Nephron (organoid): ENCODE data around the gene RAX2.
A peak's percentile ranks its signal among the peaks of the same experiment; 100 is the strongest.

Experiments used
- H3K27ac Mint-ChIP-seq, 3 experiments: 2 replicates each; pipeline ENCODE4 v1.8.0; 2020; ENCODE audit warnings: mixed read lengths in 3 of 3, mild to moderate bottlenecking in 2 of 3, moderate library complexity in 1 of 3
- H3K27me3 Mint-ChIP-seq: 2 replicates; pipeline ENCODE4 v1.8.0; 2021; ENCODE audit warnings: low read depth, mild to moderate bottlenecking, moderate library complexity, mixed read lengths
- H3K36me3 Mint-ChIP-seq: 2 replicates; pipeline ENCODE4 v1.8.0; 2020; ENCODE audit warnings: low read depth, mixed read lengths
- H3K4me1 Mint-ChIP-seq: 2 replicates; pipeline ENCODE4 v1.8.0; 2020; ENCODE audit warnings: mixed read lengths
- H3K4me3 Mint-ChIP-seq, 3 experiments: 2 replicates each; pipeline ENCODE4 v1.8.0; 2020; ENCODE audit warnings: mild to moderate bottlenecking in 3 of 3, mixed read lengths in 3 of 3, moderate library complexity in 2 of 3
- H3K9me3 Mint-ChIP-seq: 2 replicates; pipeline ENCODE4 v1.8.0; 2020; ENCODE audit warnings: mixed read lengths
- TF ChIP-seq, protein P1 (sequence below), 3 experiments: fragments of 200-600 bp; sonication (generic); IDR thresholded peaks; one replicate each; pipeline ENCODE4 v1.5.0; 2021; ENCODE audit warnings: antibody characterized with exemption in 3 of 3; ENCODE audit not compliant: unreplicated experiment in 3 of 3

The RAX2 gene

DNA sequence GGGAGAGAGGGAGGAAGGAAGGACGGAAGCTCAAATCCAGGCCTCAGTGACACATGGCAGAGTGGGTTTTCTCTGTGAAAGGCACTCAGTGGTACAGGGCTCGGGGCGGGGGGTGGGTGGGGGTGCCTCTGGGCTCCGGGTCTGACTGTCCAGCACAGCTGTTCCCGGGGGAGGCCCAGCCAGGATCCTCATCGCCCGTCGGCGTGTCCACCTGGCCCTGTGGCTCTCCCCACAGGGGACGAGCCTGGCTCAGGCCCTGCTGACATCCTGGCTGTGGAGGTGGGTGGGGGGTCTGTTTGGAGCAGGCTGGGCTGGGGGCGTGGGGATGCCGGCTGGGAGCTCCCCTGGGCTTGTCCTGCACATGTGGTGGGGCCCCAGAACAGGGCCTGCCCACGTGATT is 32.4 kb upstream of the RAX2 start:
- no peaks in the 10 kb centered on the region for H3K36me3 Mint-ChIP-seq
- H3K4me3 Mint-ChIP-seq = no peak overlapping the region
- no peaks in the 10 kb centered on the region for H3K4me1 Mint-ChIP-seq
- no peak overlapping the region for H3K27ac Mint-ChIP-seq
- TF ChIP-seq, protein P1, sequence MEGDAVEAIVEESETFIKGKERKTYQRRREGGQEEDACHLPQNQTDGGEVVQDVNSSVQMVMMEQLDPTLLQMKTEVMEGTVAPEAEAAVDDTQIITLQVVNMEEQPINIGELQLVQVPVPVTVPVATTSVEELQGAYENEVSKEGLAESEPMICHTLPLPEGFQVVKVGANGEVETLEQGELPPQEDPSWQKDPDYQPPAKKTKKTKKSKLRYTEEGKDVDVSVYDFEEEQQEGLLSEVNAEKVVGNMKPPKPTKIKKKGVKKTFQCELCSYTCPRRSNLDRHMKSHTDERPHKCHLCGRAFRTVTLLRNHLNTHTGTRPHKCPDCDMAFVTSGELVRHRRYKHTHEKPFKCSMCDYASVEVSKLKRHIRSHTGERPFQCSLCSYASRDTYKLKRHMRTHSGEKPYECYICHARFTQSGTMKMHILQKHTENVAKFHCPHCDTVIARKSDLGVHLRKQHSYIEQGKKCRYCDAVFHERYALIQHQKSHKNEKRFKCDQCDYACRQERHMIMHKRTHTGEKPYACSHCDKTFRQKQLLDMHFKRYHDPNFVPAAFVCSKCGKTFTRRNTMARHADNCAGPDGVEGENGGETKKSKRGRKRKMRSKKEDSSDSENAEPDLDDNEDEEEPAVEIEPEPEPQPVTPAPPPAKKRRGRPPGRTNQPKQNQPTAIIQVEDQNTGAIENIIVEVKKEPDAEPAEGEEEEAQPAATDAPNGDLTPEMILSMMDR (IDR thresholded peaks at IDR 0.05; ENCODE audit: unreplicated experiment in 3 of 3) = no peak
- H3K9me3 Mint-ChIP-seq = no peaks in the 10 kb centered on the region
- H3K27me3 Mint-ChIP-seq = peaks cover 48% of the 10 kb centered on the region

DNA sequence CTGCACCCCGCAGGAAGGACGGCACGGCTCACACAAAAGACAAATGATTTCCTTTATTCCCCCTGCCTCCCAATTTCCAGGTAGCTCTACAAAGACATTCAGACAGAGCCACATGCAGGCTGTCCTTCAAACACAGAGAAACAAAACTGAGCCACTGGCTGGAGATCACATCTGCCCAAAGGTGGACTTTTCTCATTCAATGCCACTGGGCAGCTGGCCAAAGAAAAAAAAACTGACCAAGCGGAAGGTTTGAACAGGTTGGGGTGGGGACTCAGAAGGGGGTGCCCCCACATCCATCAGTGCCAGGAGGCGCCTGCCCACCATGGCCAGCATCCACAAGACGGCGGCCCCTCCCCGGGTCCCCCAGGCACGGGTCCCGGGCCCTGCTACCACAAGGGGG is 32.0 kb upstream of the RAX2 start:
- TF ChIP-seq, protein P1 (IDR thresholded peaks at IDR 0.05; ENCODE audit: unreplicated experiment in 3 of 3) = no peak
- no peak overlapping the region for H3K4me3 Mint-ChIP-seq
- peaks cover 49% of the 10 kb centered on the region for H3K27me3 Mint-ChIP-seq
- no peaks in the 10 kb centered on the region for H3K4me1 Mint-ChIP-seq
- H3K27ac Mint-ChIP-seq = peak overlapping the region in 1 of 3 experiments; percentile 7
- H3K9me3 Mint-ChIP-seq = peaks cover 3% of the 10 kb centered on the region
- no peaks in the 10 kb centered on the region for H3K36me3 Mint-ChIP-seq

DNA sequence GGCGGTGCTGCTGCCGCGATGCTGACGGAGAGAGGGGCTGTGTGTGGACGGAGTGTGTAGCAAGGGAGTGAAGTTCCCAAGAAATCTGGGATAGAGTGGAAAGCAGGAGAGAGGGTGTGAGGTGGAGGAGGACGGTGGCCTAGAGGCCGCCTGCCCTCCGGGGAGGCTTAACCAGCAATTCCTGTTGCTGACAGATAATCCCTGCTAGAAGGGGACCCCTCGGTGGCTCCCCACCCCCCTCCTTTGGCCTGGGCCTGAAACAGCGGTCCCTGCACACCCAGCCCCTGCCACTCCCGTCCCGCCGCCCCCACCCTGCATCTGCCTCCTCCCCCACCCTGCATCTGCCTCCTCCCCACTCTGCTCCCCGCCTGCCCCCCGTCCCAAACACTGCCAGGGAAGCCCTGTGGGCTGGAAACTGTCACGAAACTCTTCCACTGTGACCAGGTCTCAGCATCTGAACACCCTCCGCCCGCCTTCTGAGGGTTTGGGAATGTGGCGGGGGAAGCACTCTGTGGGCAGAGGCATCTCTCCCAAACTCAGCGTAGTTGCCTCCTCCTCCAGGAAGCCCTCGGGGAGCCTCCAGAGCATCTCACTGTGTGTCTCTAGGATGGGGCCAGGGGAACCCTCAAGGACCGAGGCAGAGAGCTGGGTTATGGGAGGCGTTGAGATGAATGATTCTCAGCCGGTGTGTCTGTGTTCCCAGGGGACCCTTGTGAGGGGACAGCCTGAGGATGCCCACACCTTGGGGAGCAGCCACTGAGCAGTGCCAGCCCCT is 31.3 kb upstream of the RAX2 start:
- H3K36me3 Mint-ChIP-seq = no peaks in the 10 kb centered on the region
- H3K27ac Mint-ChIP-seq = no peak overlapping the region
- H3K27me3 Mint-ChIP-seq = peaks cover 52% of the 10 kb centered on the region
- no peak overlapping the region for H3K4me3 Mint-ChIP-seq
- H3K9me3 Mint-ChIP-seq = peaks cover 3% of the 10 kb centered on the region
- no peaks in the 10 kb centered on the region for H3K4me1 Mint-ChIP-seq
- TF ChIP-seq, protein P1 (IDR thresholded peaks at IDR 0.05; ENCODE audit: unreplicated experiment in 3 of 3) = no peak

DNA sequence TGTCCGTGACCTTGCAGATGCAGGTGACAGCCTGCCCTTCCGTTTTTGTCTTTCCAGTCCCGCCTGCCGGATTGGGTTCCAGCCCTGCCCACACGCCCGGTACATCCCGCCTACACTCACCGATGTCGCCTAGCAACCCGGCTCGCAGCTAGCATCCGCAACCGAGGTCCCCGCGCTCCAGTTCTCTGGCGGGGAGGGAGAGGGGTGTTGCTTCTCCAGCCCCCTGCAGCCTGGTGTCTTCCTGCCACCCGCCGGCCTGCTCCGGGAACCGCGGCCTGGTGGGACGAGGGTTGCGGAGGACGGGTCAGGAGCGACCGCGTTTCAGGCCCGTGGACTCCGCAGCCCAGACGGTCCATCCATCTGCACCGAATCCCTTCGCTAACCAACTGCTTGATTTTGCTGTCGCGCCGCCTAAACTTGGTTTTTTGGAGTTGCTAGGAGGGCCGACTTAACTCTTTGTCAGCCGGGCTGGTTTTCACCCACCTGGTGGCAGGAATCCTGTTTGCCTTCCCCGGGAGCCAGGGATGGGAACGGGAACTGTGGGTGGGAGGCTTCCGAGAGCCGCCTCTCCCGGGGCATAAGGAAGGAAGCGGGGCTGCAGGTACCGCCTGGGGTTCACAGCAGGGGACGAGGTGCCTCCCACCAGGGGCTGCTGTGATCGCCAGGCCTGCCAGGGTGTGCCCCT is 29.5 kb upstream of the RAX2 start:
- Mint-ChIP-seq H3K27me3 (peaks cover 58% of the 10 kb centered on the region), H3K4me3 (peak overlapping the region; percentile 38 to 59 (median 47)), H3K9me3 (peaks cover 9% of the 10 kb centered on the region), H3K27ac (no peak overlapping the region), H3K36me3 (no peaks in the 10 kb centered on the region), H3K4me1 (no peaks in the 10 kb centered on the region)
- TF ChIP-seq, protein P1 (IDR thresholded peaks at IDR 0.05; ENCODE audit: unreplicated experiment in 3 of 3) = peak in 1 of 3 experiments; percentile 17

DNA sequence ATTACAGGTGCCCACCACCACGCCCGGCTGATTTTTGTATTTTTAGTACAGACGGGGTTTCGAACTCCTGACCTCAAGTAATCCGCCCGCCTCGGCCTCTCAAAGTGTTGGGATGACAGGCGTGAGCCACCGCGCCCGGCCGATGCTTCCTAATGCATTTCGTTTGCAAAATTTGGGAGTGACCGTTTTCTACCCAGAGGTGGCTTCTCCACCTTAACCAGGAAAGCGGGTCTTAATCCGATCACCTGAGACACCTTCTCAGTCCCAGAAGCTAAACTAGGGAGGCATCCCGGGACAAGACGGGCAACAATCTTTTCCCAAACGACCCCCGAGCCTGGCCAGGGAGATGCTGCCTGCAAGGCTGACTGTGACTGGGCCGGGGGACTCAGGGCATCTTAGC is 29.0 kb upstream of the RAX2 start:
- TF ChIP-seq, protein P1 (IDR thresholded peaks at IDR 0.05; ENCODE audit: unreplicated experiment in 3 of 3) = no peak
- H3K27me3 Mint-ChIP-seq = peaks cover 60% of the 10 kb centered on the region
- H3K4me1 Mint-ChIP-seq = no peaks in the 10 kb centered on the region
- peaks cover 11% of the 10 kb centered on the region for H3K9me3 Mint-ChIP-seq
- no peaks in the 10 kb centered on the region for H3K36me3 Mint-ChIP-seq
- no peak overlapping the region for H3K27ac Mint-ChIP-seq
- H3K4me3 Mint-ChIP-seq = no peak overlapping the region
